ENCODE results near the gene DLGAP1. TPM values are rescaled to one million over a fixed set of nuclear protein-coding genes. Genes with fewer than 3 reads are reported as not detected.
"Not testable (repeated sequence)": the region's sequence is repeated elsewhere in the genome, so short reads cannot be mapped to it uniquely, and the experiment has no call there.

DLGAP1 gene
- total RNA-seq, 1 donor from 2014 or later = 57.1 TPM

- peak; percentile 9 to 41 for DNase-seq (ENCODE audit: low spot score in 2 of 2)
- FAIRE-seq = peak; percentile 79
These were observed 348.6 kb downstream of the DLGAP1 start for GRCh38 chr18:4106407-4107033.

GRCh38 chr18:4102901-4103300 lies 352.2 kb downstream of the DLGAP1 start:
- FAIRE-seq = no peak
- DNase-seq (ENCODE audit: low spot score in 2 of 2) = no peak

- DNase-seq (ENCODE audit: low spot score in 2 of 2) (no peak), FAIRE-seq (no peak)
These were observed 354.1 kb downstream of the DLGAP1 start for GRCh38 chr18:4101009-4101408.

GRCh38 chr18:4096486-4096885 lies 358.6 kb downstream of the DLGAP1 start:
- no peak for FAIRE-seq
- peak in 1 of 2 donors; percentile 8 for DNase-seq (ENCODE audit: low spot score in 2 of 2)

GRCh38 chr18:4093676-4094075 lies 361.4 kb downstream of the DLGAP1 start:
- DNase-seq (ENCODE audit: low spot score in 2 of 2) (no peak), FAIRE-seq (no peak)

- DNase-seq (ENCODE audit: low spot score in 2 of 2) = no peak
- FAIRE-seq = no peak
These were observed 370.7 kb downstream of the DLGAP1 start for GRCh38 chr18:4084382-4084900.

- FAIRE-seq (no peak), DNase-seq (ENCODE audit: low spot score in 2 of 2) (no peak)
These were observed 376.9 kb downstream of the DLGAP1 start for GRCh38 chr18:4078246-4078645.

- FAIRE-seq = no peak
- no peak for DNase-seq (ENCODE audit: low spot score in 2 of 2)
These were observed 377.4 kb downstream of the DLGAP1 start for GRCh38 chr18:4077721-4078120.

GRCh38 chr18:4077204-4077603 lies 377.9 kb downstream of the DLGAP1 start:
- DNase-seq (ENCODE audit: low spot score in 2 of 2) (no peak), FAIRE-seq (no peak)

GRCh38 chr18:4074647-4075046 lies 380.5 kb downstream of the DLGAP1 start:
- no peak for FAIRE-seq

GRCh38 chr18:4069183-4069582 lies 385.9 kb downstream of the DLGAP1 start:
- DNase-seq (ENCODE audit: low spot score in 2 of 2) (no peak), FAIRE-seq (no peak)

More at GRCh38 chr18:4074647-4075046, 380.5 kb downstream of the DLGAP1 start:
- DNase-seq (ENCODE audit: low spot score in 2 of 2) = no peak

- peak; percentile 86 for FAIRE-seq
These were observed 386.5 kb downstream of the DLGAP1 start for GRCh38 chr18:4068552-4069158.

GRCh38 chr18:4063545-4063944 lies 391.6 kb downstream of the DLGAP1 start:
- DNase-seq (ENCODE audit: low spot score in 2 of 2) (no peak), FAIRE-seq (no peak)

More at GRCh38 chr18:4068552-4069158, 386.5 kb downstream of the DLGAP1 start:
- peak in 1 of 2 donors; percentile 7 for DNase-seq (ENCODE audit: low spot score in 2 of 2)

- FAIRE-seq = no peak
These were observed 394.5 kb downstream of the DLGAP1 start for GRCh38 chr18:4060427-4061281.

GRCh38 chr18:4058179-4058578 lies 396.9 kb downstream of the DLGAP1 start:
- DNase-seq (ENCODE audit: low spot score in 2 of 2) = no peak
- no peak for FAIRE-seq

More at GRCh38 chr18:4060427-4061281, 394.5 kb downstream of the DLGAP1 start:
- DNase-seq (ENCODE audit: low spot score in 2 of 2) = no peak

- FAIRE-seq = no peak
- DNase-seq (ENCODE audit: low spot score in 2 of 2) = no peak
These were observed 414.6 kb downstream of the DLGAP1 start for GRCh38 chr18:4040391-4041092.

- no peak for DNase-seq (ENCODE audit: low spot score in 2 of 2)
- no peak for FAIRE-seq
These were observed 419.6 kb downstream of the DLGAP1 start for GRCh38 chr18:4035521-4035920.

GRCh38 chr18:4034815-4035214 lies 420.3 kb downstream of the DLGAP1 start:
- not testable (repeated sequence) for DNase-seq (ENCODE audit: low spot score in 2 of 2); FAIRE-seq

- DNase-seq (ENCODE audit: low spot score in 2 of 2) (no peak), FAIRE-seq (no peak)
These were observed 428.6 kb downstream of the DLGAP1 start for GRCh38 chr18:4026542-4026941.

- no peak for DNase-seq (ENCODE audit: low spot score in 2 of 2)
- FAIRE-seq = no peak
These were observed 430.4 kb downstream of the DLGAP1 start for GRCh38 chr18:4024702-4025101.
